BE2C (cell line): ENCODE results near the gene HDAC4.

Experiments
- DNase-seq: peaks from one replicate; pipeline ENCODE4 v3.0.0-alpha.2; 2020
- H3K27me3 ChIP-seq: fragments of 250-450 bp; sonication (Bioruptor Pico); 2 replicates; pipeline ENCODE4 v1.5.1; 2020; ENCODE audit warnings: mild to moderate bottlenecking
- H3K36me3 ChIP-seq: fragments of 250-450 bp; sonication (Bioruptor Pico); 2 replicates; pipeline ENCODE4 v1.5.1; 2020; ENCODE audit warnings: mild to moderate bottlenecking
- H3K4me1 ChIP-seq: fragments of 250-450 bp; sonication (Bioruptor Pico); 2 replicates; pipeline ENCODE4 v1.5.1; 2020
- H3K4me3 ChIP-seq: 2 replicates; pipeline ENCODE4 v1.5.1; 2011; ENCODE audit warnings: low read depth, low read length
- H3K9me3 ChIP-seq: fragments of 250-450 bp; sonication (Bioruptor Pico); 2 replicates; pipeline ENCODE4 v1.5.1; 2020
- CTCF ChIP-seq: IDR thresholded peaks from 2 replicates; pipeline ENCODE4 v1.5.1; 2012; ENCODE audit warnings: mild to moderate bottlenecking, low read depth, low read length

The HDAC4 gene

GRCh38 chr2:239323447-239323846, 77.4 kb downstream of the HDAC4 start:
- DNase-seq: no peak
- no peaks in the 10 kb centered on the region for H3K27me3 ChIP-seq
- no peak for TF ChIP-seq CTCF
- peaks cover 12% of the 10 kb centered on the region for H3K4me1 ChIP-seq
- H3K4me3 ChIP-seq: no peak overlapping the region
- H3K9me3 ChIP-seq: no peaks in the 10 kb centered on the region
- H3K36me3 ChIP-seq: no peaks in the 10 kb centered on the region; the same call in 1 of the 2 replicates

GRCh38 chr2:239322416-239323086, 78.3 kb downstream of the HDAC4 start:
- TF ChIP-seq CTCF: no peak
- H3K4me1 ChIP-seq: peaks cover 6% of the 10 kb centered on the region
- no peak for DNase-seq

GRCh38 chr2:239321596-239322415, 79.0 kb downstream of the HDAC4 start:
- Histone ChIP-seq H3K9me3 (no peaks in the 10 kb centered on the region), H3K4me1 (peaks cover 6% of the 10 kb centered on the region), H3K27me3 (no peaks in the 10 kb centered on the region), H3K4me3 (no peak overlapping the region), H3K36me3 (no peaks in the 10 kb centered on the region; the same call in 1 of the 2 replicates)
- peak; percentile 40 for DNase-seq
- no peak for TF ChIP-seq CTCF

More at GRCh38 chr2:239322416-239323086, 78.3 kb downstream of the HDAC4 start:
- Histone ChIP-seq H3K36me3 (no peaks in the 10 kb centered on the region; the same call in 1 of the 2 replicates), H3K4me3 (no peak overlapping the region), H3K9me3 (no peaks in the 10 kb centered on the region), H3K27me3 (no peaks in the 10 kb centered on the region)

GRCh38 chr2:239318790-239319661, 81.8 kb downstream of the HDAC4 start:
- H3K9me3 ChIP-seq: no peaks in the 10 kb centered on the region
- peak overlapping the region; percentile 45 for H3K4me3 ChIP-seq
- TF ChIP-seq CTCF: no peak
- peaks cover 3% of the 10 kb centered on the region; the same call in 1 of the 2 replicates for H3K36me3 ChIP-seq
- DNase-seq: no peak
- peaks cover 3% of the 10 kb centered on the region for H3K4me1 ChIP-seq
- H3K27me3 ChIP-seq: no peaks in the 10 kb centered on the region

DNA sequence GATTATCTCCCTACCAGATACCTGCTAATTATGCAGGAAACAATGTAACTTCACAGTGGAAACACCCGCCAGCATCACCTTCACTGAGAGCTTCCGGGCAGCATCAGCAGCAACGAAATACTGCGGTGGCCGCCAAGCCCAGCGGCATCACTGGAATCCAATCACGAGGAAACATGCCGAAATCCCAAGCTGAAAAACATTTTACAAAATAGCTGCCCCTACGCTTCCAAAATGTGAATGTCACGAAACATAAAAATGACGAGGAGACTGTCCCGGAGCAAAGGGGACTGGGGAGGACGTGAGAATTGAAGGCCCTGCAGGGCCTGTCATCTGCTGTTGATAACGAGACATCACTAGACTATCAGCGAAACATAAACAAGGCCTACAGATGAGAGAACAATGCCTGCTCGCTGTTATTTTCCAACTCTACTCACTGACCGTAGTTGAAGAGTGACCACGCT, 82.6 kb downstream of the HDAC4 start:
- H3K4me3 ChIP-seq: no peak overlapping the region
- H3K27me3 ChIP-seq: no peaks in the 10 kb centered on the region
- H3K36me3 ChIP-seq: peaks cover 3% of the 10 kb centered on the region; the same call in 1 of the 2 replicates
- H3K4me1 ChIP-seq: peaks cover 3% of the 10 kb centered on the region
- DNase-seq: no peak
- no peak for TF ChIP-seq CTCF
- no peaks in the 10 kb centered on the region for H3K9me3 ChIP-seq
